Coronary artery (tissue), 2 donors: ENCODE measurements around the gene NAT9.

ENCODE experiments used
- DNase-seq: peaks from one replicate; pipeline ENCODE4 v3.0.0-alpha.2; 2017; ENCODE audit warnings: low spot score
- H3K27ac ChIP-seq, 2 donors: fragments of 200-600 bp; sonication (generic); one replicate each; pipeline ENCODE4 v1.5.1; 2016 to 2019
- H3K4me3 ChIP-seq: fragments of 200-600 bp; sonication (generic); 2 replicates; pipeline ENCODE4 v1.5.1; 2016; ENCODE audit warnings: mild to moderate bottlenecking, moderate library complexity
- TF ChIP-seq, protein P1 (sequence below): fragments of 200-600 bp; sonication (generic); IDR thresholded peaks from one replicate; pipeline ENCODE4 v1.5.1; 2019; ENCODE audit warnings: antibody characterized with exemption

Gene NAT9

DNA sequence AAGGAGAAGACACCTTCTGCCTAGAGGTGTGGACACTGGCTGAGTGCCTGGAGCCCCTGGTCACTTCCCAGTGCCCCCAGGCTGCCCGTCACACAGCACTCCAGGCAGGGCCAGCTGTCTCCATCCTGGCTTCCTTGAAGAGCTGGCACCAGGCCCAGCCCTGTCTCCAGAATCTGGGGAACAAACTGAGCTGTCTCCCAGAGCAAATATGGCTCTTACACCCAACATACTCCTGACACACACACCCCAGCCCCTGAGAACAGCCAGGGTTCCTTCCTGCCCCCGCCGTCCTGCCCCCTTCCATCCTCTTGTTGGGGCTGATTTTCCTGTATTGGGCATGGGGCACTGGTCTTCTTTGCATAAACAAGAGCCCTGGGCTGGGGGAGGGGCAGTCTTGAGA is 18.6 kb downstream of the NAT9 start:
- TF ChIP-seq, protein P1, sequence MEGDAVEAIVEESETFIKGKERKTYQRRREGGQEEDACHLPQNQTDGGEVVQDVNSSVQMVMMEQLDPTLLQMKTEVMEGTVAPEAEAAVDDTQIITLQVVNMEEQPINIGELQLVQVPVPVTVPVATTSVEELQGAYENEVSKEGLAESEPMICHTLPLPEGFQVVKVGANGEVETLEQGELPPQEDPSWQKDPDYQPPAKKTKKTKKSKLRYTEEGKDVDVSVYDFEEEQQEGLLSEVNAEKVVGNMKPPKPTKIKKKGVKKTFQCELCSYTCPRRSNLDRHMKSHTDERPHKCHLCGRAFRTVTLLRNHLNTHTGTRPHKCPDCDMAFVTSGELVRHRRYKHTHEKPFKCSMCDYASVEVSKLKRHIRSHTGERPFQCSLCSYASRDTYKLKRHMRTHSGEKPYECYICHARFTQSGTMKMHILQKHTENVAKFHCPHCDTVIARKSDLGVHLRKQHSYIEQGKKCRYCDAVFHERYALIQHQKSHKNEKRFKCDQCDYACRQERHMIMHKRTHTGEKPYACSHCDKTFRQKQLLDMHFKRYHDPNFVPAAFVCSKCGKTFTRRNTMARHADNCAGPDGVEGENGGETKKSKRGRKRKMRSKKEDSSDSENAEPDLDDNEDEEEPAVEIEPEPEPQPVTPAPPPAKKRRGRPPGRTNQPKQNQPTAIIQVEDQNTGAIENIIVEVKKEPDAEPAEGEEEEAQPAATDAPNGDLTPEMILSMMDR, result no peak
- Histone ChIP-seq H3K4me3 (no peak overlapping the region), H3K27ac (peak overlapping the region in 1 of 2 donors; percentile 40)
- DNase-seq, result no peak

DNA sequence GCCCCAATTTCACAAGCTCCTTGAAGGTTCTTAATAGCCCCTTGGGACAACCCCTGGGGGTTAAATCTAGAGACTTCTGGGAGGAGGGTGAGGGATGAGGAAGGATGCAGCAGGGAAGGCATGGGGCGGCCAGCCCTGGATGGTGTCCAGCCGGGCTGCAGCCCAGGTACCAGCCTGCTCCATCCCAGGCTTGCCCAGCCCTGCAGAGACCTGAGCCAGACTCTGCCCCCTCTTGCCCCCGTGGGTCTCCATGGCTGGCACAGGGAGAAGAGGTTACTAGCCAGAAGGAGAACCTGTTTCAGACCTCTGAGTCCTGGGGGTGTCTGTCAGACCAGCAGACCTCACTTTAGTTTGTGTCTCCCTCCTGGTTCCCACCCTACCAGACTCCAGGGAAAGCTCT is 19.3 kb downstream of the NAT9 start:
- Histone ChIP-seq H3K27ac (no peak overlapping the region), H3K4me3 (no peak overlapping the region)
- TF ChIP-seq, protein P1, result no peak
- no peak for DNase-seq

DNA sequence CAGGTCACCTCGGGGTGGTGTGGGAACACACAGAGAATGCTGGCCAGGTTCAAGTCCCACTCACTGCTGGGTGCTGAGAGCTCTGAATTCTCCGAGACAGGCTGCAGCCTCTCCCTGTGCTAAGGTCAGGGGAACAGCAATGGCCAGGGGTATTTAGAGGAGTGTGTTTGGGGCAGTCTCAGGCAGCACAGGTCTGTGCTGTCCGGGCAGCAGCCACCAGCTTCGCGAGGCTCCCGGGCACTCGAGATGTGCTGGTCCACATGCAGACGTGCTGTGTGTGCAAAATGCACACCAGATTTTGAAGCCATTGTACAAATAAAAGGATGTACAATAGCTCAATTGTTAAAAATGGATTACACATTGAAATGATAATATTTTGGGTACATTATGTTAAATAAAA is 20.6 kb downstream of the NAT9 start:
- Histone ChIP-seq H3K27ac (no peak overlapping the region), H3K4me3 (no peak overlapping the region)
- TF ChIP-seq, protein P1, result no peak
- no peak for DNase-seq

DNA sequence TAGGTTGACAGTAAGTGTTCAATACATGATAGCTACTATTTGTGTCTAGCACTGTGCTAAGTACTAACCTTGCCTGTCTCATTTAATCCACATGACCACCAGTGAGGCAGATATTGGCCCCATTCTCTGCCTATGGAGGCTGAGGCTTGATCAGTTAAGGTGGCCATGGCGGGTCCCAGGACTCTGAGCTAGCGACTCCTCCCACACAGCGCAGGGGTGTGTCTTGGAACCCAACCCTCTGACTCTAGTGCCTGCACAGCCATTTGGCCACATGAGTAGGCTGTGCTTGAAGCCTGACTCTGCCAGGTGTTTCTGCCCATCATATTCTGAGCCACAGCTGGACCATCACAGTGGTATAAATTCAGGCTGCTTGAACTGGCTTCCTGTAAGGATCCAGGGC is 21.3 kb downstream of the NAT9 start:
- Histone ChIP-seq H3K4me3 (no peak overlapping the region), H3K27ac (no peak overlapping the region)
- TF ChIP-seq, protein P1, result no peak

DNA sequence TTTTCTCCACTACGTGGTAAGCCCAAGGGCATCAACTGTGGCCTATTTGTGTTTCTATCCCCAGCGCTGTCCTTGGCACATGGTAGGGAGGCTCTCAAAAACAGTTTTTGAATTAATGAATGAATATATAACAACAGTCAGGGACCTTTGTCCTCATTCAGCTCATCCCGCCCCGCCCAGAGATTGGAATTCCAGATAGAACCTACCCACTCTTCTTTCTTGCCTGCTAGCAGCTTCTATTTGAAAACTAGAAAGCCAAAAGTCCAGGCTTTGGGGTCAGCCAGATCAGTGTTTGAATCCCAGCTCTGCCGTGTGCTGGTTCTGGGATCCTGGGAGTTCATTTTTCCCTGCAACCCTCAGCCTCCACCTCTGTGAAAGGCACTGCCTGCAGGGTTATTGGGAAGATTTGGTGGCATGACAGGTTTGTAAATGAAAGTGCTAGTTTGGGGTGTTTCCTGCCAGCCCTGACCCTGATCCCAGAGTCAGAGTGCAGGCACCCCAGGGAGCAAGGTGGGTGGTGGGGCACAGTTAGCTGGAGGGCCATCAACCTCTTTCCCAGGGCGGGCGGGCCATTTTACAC is 23.2 kb downstream of the NAT9 start:
- TF ChIP-seq, protein P1, result no peak
- Histone ChIP-seq H3K4me3 (no peak overlapping the region), H3K27ac (no peak overlapping the region)
- DNase-seq, result no peak

More for the DNA sequence above, 21.3 kb downstream of the NAT9 start:
- no peak for DNase-seq

DNA sequence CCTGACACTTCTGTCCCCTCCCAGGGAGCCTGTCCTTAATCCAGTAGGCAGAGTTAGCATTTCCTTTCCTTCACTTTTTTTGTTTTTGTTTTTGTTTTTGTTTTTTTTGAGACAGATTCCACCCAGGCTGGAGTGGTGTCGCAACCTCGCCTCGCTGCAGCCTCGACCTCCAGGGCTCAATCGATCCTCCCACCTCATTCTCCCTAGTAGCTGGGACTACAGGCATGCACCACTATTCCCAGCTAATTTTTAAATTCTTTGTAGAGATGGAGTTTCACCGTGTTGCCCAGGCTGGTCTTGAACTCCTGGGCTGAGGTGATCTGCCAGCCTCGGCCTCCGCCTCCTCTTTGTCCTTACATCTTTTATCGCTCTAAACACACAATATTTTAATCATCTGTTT is 23.7 kb downstream of the NAT9 start:
- DNase-seq, result no peak
- no peak overlapping the region for H3K4me3 ChIP-seq
- no peak overlapping the region for H3K27ac ChIP-seq

More for the DNA sequence above, 23.7 kb downstream of the NAT9 start:
- TF ChIP-seq, protein P1, result no peak
